SK-N-MC (cell line): Measurements from ENCODE around the gene SOX1.

ENCODE experiments used
- EZH2 ChIP-seq: fragments of 200-600 bp; sonication (generic); IDR thresholded peaks from one replicate; pipeline ENCODE4 v1.6.1; 2017; ENCODE audit warnings: antibody characterized with exemption
- POLR2AphosphoS5 ChIP-seq: IDR thresholded peaks from 2 replicates; pipeline ENCODE4 v1.6.1; 2012; ENCODE audit warnings: mild to moderate bottlenecking, low read depth, low read length, borderline replicate concordance

DNA sequence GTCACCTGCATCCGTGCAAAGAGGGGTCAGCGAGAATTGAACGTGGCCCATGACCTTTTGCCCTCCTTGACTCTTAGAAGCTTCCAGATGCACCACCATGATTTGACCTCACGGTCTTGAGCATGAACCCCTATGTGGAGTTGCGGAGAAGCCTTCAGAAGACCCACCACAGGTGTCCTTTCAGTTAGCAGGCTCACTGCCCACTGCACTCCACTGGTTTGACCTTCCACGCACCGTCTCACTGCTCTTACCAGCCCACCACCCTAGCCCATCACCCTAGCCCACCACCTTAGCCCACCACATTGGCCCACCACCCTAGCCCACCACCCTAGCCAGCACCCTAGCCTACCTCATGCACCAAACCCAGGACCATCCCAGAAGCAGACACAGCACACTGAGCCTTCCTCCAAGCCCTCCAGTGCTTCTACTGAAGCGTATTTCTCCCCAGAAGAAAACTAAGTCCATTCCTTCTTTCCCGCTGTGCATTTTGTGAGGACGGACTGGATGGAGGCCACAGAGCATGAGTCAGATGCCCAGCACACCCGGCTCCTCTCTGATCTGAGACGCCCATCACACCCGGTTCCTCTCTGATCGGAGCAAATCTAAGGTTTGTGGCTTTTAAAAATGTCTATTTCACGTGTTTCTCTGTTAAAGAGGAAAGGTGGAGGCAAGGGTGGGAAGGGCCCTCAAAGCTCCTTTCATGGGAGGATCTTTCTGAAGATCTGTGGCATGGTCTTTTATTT lies 45.8 kb downstream of the SOX1 start:
- TF ChIP-seq EZH2 (no peak), POLR2AphosphoS5 (no peak)
